ENCODE data around the gene PPRC1.

The PPRC1 gene

DNA sequence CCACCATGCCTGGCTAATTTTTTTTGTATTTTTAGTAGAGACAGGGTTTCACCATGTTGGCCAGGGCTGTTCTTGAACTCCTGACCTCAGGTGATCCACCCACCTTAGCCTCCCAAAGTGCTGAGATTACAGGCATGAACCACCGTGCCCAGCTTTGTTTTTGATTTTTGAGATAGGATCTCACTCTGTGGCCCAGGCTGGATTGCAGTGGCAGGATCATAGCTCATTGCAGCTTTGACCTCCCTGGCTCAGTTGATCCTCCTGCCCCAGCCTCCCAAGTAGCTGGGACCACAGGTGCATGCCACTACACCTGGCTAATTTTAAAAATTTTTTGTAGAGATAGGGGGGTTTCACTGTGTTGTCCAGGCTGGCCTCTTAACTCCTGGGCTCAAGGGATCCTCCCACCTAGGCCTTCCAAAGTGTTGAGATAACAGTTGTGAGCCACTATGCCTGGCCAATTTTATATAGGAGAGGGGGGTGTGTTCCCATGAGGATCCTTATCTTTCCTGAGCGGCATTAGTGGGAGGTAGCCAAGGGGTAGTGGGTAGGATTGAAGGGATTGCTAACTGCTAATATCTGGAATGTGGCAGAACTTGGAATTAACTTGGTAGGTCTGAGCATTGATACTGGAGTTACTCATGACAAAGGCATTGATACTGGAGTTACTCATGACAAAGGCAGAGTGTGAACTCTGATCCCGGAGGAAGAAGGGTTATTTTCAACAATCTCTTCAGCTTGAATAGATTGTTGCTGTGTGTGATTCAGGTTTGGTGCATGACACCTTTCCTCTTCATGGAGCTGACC is 18.3 kb downstream of the PPRC1 start:
- peak overlapping the region; percentile 69 to 99 for H3K4me3 ChIP-seq (ENCODE audit: low read length in 2 of 2)
- peaks cover 16% of the 10 kb centered on the region for H3K4me1 ChIP-seq (ENCODE audit: control insufficient read depth, insufficient read depth, low read length)
- no peaks in the 10 kb centered on the region for H3K27me3 ChIP-seq (ENCODE audit: control insufficient read depth in 1 of 2, insufficient read depth in 2 of 2, low read length in 2 of 2)
- peak overlapping the region; percentile 96 for H3K27ac ChIP-seq (ENCODE audit: low read length)
- H3K9me3 ChIP-seq (ENCODE audit: control insufficient read depth in 2 of 2, low read length in 2 of 2): no peaks in the 10 kb centered on the region
- H3K36me3 ChIP-seq (ENCODE audit: control insufficient read depth in 2 of 2, insufficient read depth in 2 of 2, low read length in 2 of 2): peaks cover 17 to 26% of the 10 kb centered on the region in 2 donors
- H3K9ac ChIP-seq (ENCODE audit: low read length in 2 of 2): peak overlapping the region; percentile 69 to 81

DNA sequence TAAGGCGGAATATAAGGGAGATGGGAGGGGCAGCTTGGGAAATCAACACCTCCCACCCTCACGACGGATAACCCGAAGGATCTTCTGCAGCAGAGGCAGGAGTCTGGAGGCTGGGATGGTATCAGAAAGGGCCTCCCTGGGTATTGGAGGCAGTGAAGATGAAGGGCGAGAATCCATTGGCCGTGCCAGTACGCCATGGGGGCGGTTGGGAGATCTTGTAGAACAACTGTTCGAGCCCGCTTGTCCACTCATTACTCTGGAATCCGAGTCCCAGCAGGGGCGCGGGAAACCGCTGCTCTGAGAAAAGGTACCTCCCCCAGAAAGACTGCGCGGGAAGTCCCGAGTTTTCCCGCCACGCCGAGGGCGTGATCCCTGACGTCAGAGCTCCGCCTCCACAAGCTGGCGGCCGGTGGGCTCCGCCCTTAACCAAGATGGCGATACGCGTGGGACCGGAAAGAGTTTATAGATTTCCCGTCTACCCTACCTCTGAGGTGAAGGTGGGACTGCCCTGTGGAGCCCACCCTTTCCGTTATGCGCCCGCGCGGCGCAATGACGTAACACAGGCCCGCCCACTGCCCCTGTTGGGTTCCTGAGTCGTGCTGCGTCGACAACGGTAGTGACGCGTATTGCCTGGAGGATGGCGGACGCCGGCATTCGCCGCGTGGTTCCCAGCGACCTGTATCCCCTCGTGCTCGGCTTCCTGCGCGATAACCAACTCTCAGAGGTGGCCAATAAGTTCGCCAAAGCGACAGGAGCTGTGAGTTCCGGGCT is 19.1 kb downstream of the PPRC1 start, which contains the start of gene NOLC1:
TSS of gene NOLC1 (plus strand) at position 616 of the 771 bp plus-strand sequence. CDS start at position 638, 22 bp downstream.
- no peaks in the 10 kb centered on the region for H3K27me3 ChIP-seq (ENCODE audit: control insufficient read depth in 1 of 2, insufficient read depth in 2 of 2, low read length in 2 of 2)
- peak within 1 kb of the TSS; percentile 96 for H3K27ac ChIP-seq (ENCODE audit: low read length)
- peaks cover 16% of the 10 kb centered on the region for H3K4me1 ChIP-seq (ENCODE audit: control insufficient read depth, insufficient read depth, low read length)
- H3K36me3 ChIP-seq (ENCODE audit: control insufficient read depth in 2 of 2, insufficient read depth in 2 of 2, low read length in 2 of 2): peaks cover 17 to 24% of the 10 kb centered on the region in 2 donors
- H3K9ac ChIP-seq (ENCODE audit: low read length in 2 of 2): peak within 1 kb of the TSS; percentile 89 to 96
- no peaks in the 10 kb centered on the region for H3K9me3 ChIP-seq (ENCODE audit: control insufficient read depth in 2 of 2, low read length in 2 of 2)
- peak within 1 kb of the TSS; percentile 86 to 99 for H3K4me3 ChIP-seq (ENCODE audit: low read length in 2 of 2)

DNA sequence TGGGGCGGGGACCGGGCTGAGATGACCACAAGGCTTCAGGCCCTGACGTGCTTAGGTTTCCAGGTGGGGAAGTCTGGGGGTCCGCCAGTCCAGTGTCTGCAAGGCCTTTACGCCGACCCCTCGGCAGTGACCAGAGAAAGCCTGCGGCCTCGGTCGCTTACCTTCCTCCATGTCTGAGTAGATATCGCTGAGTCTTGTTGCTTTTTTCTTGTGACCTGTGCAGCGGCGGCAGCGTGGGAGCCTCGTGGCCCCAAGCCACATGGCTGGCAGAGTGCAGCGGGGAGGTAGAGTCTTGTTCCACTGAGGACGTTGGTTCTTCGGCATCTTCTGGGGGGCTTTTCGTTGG is 19.7 kb downstream of the PPRC1 start:
- Histone ChIP-seq H3K9ac (ENCODE audit: low read length in 2 of 2) (peak overlapping the region; percentile 89 to 96), H3K9me3 (ENCODE audit: control insufficient read depth in 2 of 2, low read length in 2 of 2) (no peaks in the 10 kb centered on the region), H3K27me3 (ENCODE audit: control insufficient read depth in 1 of 2, insufficient read depth in 2 of 2, low read length in 2 of 2) (no peaks in the 10 kb centered on the region), H3K4me3 (ENCODE audit: low read length in 2 of 2) (peak overlapping the region; percentile 86 to 99), H3K27ac (ENCODE audit: low read length) (peak overlapping the region; percentile 96), H3K36me3 (ENCODE audit: control insufficient read depth in 2 of 2, insufficient read depth in 2 of 2, low read length in 2 of 2) (peaks cover 23 to 27% of the 10 kb centered on the region in 2 donors), H3K4me1 (ENCODE audit: control insufficient read depth, insufficient read depth, low read length) (peaks cover 16% of the 10 kb centered on the region)

DNA sequence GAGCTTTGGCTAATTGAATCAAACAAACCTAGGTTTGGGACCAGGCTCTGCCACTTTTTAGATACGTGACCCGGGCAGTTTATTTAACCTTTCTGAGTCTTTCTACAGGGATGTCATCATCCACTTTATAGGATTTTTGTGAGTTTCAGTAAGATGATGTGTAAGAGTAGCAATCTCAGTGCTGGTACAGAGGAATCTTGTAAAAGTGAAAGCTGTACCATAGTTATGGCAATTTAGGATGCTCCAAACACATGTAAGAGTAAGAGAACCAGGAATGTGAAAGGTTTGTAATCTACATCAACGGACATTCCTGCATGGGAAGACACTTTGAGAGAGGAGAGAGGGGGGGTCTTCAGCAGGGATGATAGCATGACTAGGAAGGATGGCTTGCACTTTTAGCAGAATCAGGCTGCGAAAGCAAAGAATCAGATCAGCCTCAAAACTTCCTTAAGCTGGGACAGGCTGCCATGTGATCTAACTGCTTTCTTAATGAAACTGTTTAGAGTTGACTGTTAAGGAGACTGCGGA is 20.3 kb downstream of the PPRC1 start:
- Histone ChIP-seq H3K4me3 (ENCODE audit: low read length in 2 of 2) (peak overlapping the region; percentile 86 to 99), H3K36me3 (ENCODE audit: control insufficient read depth in 2 of 2, insufficient read depth in 2 of 2, low read length in 2 of 2) (peaks cover 29 to 32% of the 10 kb centered on the region in 2 donors), H3K9me3 (ENCODE audit: control insufficient read depth in 2 of 2, low read length in 2 of 2) (no peaks in the 10 kb centered on the region), H3K4me1 (ENCODE audit: control insufficient read depth, insufficient read depth, low read length) (peaks cover 16% of the 10 kb centered on the region), H3K9ac (ENCODE audit: low read length in 2 of 2) (peak overlapping the region; percentile 89 to 96), H3K27me3 (ENCODE audit: control insufficient read depth in 1 of 2, insufficient read depth in 2 of 2, low read length in 2 of 2) (no peaks in the 10 kb centered on the region), H3K27ac (ENCODE audit: low read length) (peak overlapping the region; percentile 96)

DNA sequence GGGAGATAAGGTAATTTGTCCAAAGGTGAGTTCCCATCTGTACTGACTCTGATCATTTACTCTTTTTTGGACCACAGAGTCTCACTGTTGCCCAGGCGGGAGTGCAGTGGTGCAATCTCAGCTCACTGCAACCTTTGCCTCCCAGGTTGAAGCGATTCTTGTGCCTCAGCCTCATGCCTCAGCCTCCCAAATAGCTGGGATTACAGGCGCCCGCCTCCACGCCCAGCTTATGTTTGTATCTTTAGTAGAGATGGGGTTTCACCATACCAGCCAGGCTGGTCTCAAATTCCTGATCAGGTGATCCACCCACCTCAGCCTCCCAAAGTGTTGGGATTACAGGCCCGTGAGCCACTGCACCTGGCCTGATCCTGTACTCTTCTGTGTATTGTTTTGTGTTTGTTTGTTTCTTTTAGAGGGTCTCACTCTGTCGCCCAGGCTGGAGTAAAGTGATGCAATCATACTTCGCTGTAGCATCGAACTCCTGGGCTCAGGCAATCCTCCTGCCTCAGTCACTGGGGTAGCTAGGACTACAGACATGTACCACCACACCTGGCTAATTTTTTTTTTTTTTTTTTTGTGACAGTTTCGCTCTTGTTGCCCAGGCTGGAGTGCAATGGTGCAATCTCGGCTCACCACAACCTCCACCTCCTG is 21.8 kb downstream of the PPRC1 start:
- H3K4me3 ChIP-seq (ENCODE audit: low read length in 2 of 2): no peak overlapping the region
- H3K9me3 ChIP-seq (ENCODE audit: control insufficient read depth in 2 of 2, low read length in 2 of 2): no peaks in the 10 kb centered on the region

DNA sequence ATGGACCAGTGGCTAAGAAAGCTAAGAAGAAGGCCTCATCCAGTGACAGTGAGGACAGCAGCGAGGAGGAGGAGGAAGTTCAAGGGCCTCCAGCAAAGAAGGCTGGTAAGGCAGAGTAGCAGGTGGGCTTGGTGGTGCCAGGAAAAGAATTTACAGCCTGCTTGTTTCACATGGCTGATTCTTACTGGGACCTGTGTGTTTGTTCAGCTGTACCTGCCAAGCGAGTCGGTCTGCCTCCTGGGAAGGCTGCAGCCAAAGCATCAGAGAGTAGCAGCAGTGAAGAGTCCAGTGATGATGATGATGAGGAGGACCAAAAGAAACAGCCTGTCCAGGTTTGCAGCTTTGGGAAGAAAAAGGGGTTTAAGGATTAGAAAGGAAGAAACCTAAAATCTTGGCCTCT is 24.4 kb downstream of the PPRC1 start:
- H3K9me3 ChIP-seq (ENCODE audit: control insufficient read depth in 2 of 2, low read length in 2 of 2): no peaks in the 10 kb centered on the region
- peaks cover 49 to 50% of the 10 kb centered on the region in 2 donors for H3K36me3 ChIP-seq (ENCODE audit: control insufficient read depth in 2 of 2, insufficient read depth in 2 of 2, low read length in 2 of 2)
- H3K4me3 ChIP-seq (ENCODE audit: low read length in 2 of 2): no peak overlapping the region
- peak overlapping the region; percentile 6 for H3K27ac ChIP-seq (ENCODE audit: low read length)
- H3K27me3 ChIP-seq (ENCODE audit: control insufficient read depth in 1 of 2, insufficient read depth in 2 of 2, low read length in 2 of 2): no peaks in the 10 kb centered on the region
- H3K4me1 ChIP-seq (ENCODE audit: control insufficient read depth, insufficient read depth, low read length): peaks cover 11% of the 10 kb centered on the region
- H3K9ac ChIP-seq (ENCODE audit: low read length in 2 of 2): peak overlapping the region in 1 of 2 donors; percentile 13

More for the DNA sequence above, 21.8 kb downstream of the PPRC1 start:
- Histone ChIP-seq H3K36me3 (ENCODE audit: control insufficient read depth in 2 of 2, insufficient read depth in 2 of 2, low read length in 2 of 2) (peaks cover 30 to 31% of the 10 kb centered on the region in 2 donors), H3K4me1 (ENCODE audit: control insufficient read depth, insufficient read depth, low read length) (peaks cover 16% of the 10 kb centered on the region), H3K27me3 (ENCODE audit: control insufficient read depth in 1 of 2, insufficient read depth in 2 of 2, low read length in 2 of 2) (no peaks in the 10 kb centered on the region), H3K27ac (ENCODE audit: low read length) (no peak overlapping the region), H3K9ac (ENCODE audit: low read length in 2 of 2) (no peak overlapping the region)

DNA sequence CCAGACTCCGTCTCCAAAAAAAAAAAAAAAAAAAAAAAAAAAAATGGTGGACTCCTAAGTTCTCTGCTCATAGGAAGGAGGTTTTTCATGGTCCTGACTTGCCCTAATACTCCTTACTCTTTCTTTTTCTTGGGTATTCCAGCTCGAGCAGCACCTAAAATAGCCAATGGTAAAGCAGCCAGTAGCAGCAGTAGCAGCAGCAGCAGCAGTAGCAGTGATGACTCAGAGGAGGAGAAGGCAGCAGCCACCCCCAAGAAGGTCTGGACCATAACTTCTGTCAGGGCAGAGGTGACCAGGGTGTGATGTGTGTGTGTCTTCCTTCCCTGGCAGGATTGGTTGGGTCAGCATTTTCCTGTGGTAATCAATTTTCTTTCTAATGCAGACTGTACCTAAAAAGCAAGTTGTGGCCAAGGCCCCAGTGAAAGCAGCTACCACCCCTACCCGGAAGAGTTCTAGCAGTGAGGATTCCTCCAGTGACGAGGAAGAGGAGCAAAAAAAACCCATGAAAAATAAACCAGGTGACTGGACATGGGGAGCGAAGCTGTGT is 26.3 kb downstream of the PPRC1 start:
- H3K9ac ChIP-seq (ENCODE audit: low read length in 2 of 2): no peak overlapping the region
- peaks cover 63 to 66% of the 10 kb centered on the region in 2 donors for H3K36me3 ChIP-seq (ENCODE audit: control insufficient read depth in 2 of 2, insufficient read depth in 2 of 2, low read length in 2 of 2)
- no peak overlapping the region for H3K27ac ChIP-seq (ENCODE audit: low read length)
- H3K4me1 ChIP-seq (ENCODE audit: control insufficient read depth, insufficient read depth, low read length): no peaks in the 10 kb centered on the region
- no peaks in the 10 kb centered on the region for H3K9me3 ChIP-seq (ENCODE audit: control insufficient read depth in 2 of 2, low read length in 2 of 2)
- no peaks in the 10 kb centered on the region for H3K27me3 ChIP-seq (ENCODE audit: control insufficient read depth in 1 of 2, insufficient read depth in 2 of 2, low read length in 2 of 2)
- H3K4me3 ChIP-seq (ENCODE audit: low read length in 2 of 2): no peak overlapping the region

DNA sequence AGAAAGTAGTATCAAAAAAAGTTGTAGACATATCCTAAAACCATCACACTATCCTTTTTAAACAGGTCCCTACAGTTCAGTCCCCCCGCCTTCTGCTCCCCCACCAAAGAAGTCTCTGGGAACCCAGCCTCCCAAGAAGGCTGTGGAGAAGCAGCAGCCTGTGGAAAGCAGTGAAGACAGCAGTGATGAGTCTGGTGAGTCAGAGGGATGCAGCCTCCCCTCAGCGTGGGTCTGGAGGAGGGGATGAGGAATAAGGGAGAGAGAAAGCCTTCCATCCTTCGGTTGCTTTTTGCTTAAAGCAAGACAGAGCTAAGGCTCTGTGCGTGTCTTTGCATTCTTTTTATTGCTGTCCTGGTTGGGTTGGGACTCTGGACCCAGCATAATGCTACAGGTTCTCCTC is 27.0 kb downstream of the PPRC1 start:
- H3K4me3 ChIP-seq (ENCODE audit: low read length in 2 of 2): no peak overlapping the region
- no peaks in the 10 kb centered on the region for H3K27me3 ChIP-seq (ENCODE audit: control insufficient read depth in 1 of 2, insufficient read depth in 2 of 2, low read length in 2 of 2)
- no peak overlapping the region for H3K27ac ChIP-seq (ENCODE audit: low read length)
- no peaks in the 10 kb centered on the region for H3K4me1 ChIP-seq (ENCODE audit: control insufficient read depth, insufficient read depth, low read length)
- H3K9me3 ChIP-seq (ENCODE audit: control insufficient read depth in 2 of 2, low read length in 2 of 2): no peaks in the 10 kb centered on the region
- no peak overlapping the region for H3K9ac ChIP-seq (ENCODE audit: low read length in 2 of 2)
- H3K36me3 ChIP-seq (ENCODE audit: control insufficient read depth in 2 of 2, insufficient read depth in 2 of 2, low read length in 2 of 2): peaks cover 63 to 66% of the 10 kb centered on the region in 2 donors

DNA sequence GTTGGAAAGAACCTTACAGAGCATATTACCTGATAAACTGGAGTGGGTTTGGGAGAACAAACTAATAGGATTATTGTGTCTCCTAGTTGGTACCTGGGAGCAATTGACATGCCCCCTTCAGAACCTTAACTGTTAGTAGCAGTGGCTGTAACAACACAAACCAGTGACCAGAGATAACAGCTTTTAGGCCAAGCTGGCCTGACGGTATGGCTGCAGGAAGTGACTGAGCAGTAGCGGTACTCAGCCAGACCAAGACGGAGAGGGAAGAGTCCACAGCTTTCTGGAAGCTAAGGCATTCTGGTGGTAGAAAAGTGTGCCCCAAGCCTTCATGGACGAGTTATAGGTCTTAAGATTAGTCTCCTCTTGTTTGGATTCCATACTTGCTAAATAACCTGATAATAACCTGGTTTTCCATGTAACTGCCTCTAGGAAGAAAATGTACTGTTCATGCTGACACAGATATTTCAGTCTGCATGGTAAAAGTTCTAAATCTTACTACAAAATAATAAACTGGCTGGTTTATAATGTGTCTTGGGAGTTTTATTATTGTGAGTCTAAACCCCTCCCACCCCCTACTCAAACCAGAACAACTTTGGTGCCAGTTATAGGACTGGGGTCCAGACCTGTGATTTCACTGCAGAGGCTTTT is 30.6 kb downstream of the PPRC1 start:
- no peak overlapping the region for H3K9ac ChIP-seq (ENCODE audit: low read length in 2 of 2)
- no peaks in the 10 kb centered on the region for H3K27me3 ChIP-seq (ENCODE audit: control insufficient read depth in 1 of 2, insufficient read depth in 2 of 2, low read length in 2 of 2)
- H3K4me1 ChIP-seq (ENCODE audit: control insufficient read depth, insufficient read depth, low read length): no peaks in the 10 kb centered on the region
- H3K36me3 ChIP-seq (ENCODE audit: control insufficient read depth in 2 of 2, insufficient read depth in 2 of 2, low read length in 2 of 2): peaks cover 48 to 51% of the 10 kb centered on the region in 2 donors
- H3K27ac ChIP-seq (ENCODE audit: low read length): no peak overlapping the region
- H3K4me3 ChIP-seq (ENCODE audit: low read length in 2 of 2): no peak overlapping the region
- H3K9me3 ChIP-seq (ENCODE audit: control insufficient read depth in 2 of 2, low read length in 2 of 2): no peaks in the 10 kb centered on the region

DNA sequence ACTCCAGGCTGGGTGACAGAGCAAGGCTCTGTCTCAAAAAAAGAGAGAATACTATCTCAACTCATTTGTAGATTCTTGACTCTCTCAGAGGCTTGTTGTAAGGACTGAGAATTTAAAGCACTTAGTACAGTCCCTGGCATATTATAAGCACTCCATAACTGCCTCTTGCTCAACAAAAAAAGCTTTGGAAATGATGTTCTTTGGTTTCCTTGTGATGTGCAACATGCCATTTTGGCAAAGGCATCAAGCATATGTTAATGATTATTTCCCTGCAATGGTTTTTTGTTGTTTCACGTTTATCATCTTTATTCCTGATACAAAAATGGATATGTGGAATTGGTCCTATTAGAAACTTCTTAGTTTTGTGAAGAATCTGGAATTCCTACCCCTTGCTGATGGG is 35.0 kb downstream of the PPRC1 start:
- H3K36me3 ChIP-seq (ENCODE audit: control insufficient read depth in 2 of 2, insufficient read depth in 2 of 2, low read length in 2 of 2): peaks cover 10 to 12% of the 10 kb centered on the region in 2 donors
- H3K27ac ChIP-seq (ENCODE audit: low read length): no peak overlapping the region
- no peaks in the 10 kb centered on the region for H3K27me3 ChIP-seq (ENCODE audit: control insufficient read depth in 1 of 2, insufficient read depth in 2 of 2, low read length in 2 of 2)
- no peak overlapping the region for H3K4me3 ChIP-seq (ENCODE audit: low read length in 2 of 2)
- no peak overlapping the region for H3K9ac ChIP-seq (ENCODE audit: low read length in 2 of 2)
- H3K9me3 ChIP-seq (ENCODE audit: control insufficient read depth in 2 of 2, low read length in 2 of 2): no peaks in the 10 kb centered on the region
- H3K4me1 ChIP-seq (ENCODE audit: control insufficient read depth, insufficient read depth, low read length): no peaks in the 10 kb centered on the region

Measured in stomach smooth muscle (tissue), 2 donors.